H7 (cell line): ENCODE results near the gene TMEM222. TPM values are rescaled to one million over a fixed set of nuclear protein-coding genes. Genes with fewer than 3 reads are reported as not detected.
A peak's percentile ranks its signal among the peaks of the same experiment; 100 is the strongest.

Source experiments
- DNase-seq: peaks from one replicate; pipeline ENCODE4 v3.0.0; 2012
- H3K27me3 ChIP-seq: 2 replicates; pipeline ENCODE4 v1.6.0; 2011; ENCODE audit warnings: mild to moderate bottlenecking, low read length; ENCODE audit not compliant: control insufficient read depth, insufficient read depth
- H3K36me3 ChIP-seq: replicated peaks from 2 replicates; pipeline ENCODE4 v1.5.1; 2011; ENCODE audit warnings: low read length; ENCODE audit not compliant: control insufficient read depth, insufficient read depth
- H3K4me3 ChIP-seq: 2 replicates; pipeline ENCODE4 v1.5.1; 2011; ENCODE audit warnings: low read depth, mild to moderate bottlenecking, control low read depth, low read length, moderate library complexity; ENCODE audit not compliant: insufficient read depth
- total RNA-seq: library from RNA; depleted of rRNA; stranded (reverse); fragments of >200 nt; shearing (Covaris generic); gene quantifications from 2 replicates; pipeline ENCODE4 v1.2.3, GENCODE V29; 2014

The TMEM222 gene
- total RNA-seq, 1 experiment from 2014 or later, result 53.4 TPM

DNA sequence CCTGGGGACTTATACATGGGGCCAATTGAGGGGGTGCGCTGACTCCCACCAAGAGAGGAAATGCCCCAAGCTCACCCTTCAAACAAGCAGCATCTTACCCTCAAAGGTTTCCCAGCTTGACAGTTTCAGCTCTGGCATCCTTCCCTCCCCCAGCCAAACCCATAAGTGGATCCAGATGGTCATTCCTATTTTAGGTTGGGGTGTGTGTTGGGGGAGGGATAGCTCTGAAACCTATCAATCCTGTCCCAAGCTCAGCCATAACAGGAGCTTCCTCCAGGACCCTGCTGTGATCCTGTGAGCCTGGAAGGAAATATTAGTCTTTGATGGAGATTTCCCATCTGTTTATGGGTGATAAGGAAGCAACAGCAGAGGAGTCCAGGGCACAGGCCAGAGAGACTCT, 3.4 kb upstream of the TMEM222 start:
- Histone ChIP-seq H3K4me3 (no peak overlapping the region), H3K27me3 (no peaks in the 10 kb centered on the region), H3K36me3 (no peaks in the 10 kb centered on the region)
- no peak for DNase-seq

DNA sequence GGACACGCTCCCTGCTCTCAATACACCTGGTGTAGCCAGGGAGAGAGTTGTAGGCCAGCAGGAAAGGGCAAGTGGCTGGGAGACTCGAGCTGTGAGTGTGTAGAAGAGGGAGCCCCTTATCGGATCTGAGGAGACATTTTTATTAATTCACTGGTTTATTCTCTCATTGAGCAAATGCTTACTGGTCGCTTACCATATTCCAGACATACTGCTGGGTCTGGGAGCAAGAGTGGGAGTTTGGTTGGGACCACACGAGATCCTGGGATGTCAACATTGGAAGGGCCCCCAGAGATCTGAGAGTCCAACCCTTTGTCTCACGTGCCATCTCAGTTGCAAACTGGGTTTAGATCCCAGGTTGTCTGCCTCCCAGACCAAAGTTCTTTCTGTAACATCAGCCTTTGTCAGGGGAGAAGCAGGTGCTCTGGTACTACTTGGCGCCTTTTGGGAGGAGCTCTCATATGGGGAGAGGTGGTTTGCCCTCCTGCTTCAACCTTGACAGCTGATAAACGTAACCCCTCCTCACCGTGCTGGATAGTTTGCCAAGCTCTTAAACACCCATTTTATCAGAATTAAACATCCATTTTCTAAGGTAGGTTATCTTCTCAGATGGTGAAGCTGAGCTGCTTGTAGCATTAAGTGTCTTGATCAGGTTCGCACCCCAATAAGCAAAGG, 742 bp downstream of the TMEM222 start:
- peak overlapping the region; percentile 97 for H3K4me3 ChIP-seq
- peak; percentile 48 for DNase-seq
- H3K36me3 ChIP-seq, result peaks cover 3% of the 10 kb centered on the region
- no peaks in the 10 kb centered on the region for H3K27me3 ChIP-seq

DNA sequence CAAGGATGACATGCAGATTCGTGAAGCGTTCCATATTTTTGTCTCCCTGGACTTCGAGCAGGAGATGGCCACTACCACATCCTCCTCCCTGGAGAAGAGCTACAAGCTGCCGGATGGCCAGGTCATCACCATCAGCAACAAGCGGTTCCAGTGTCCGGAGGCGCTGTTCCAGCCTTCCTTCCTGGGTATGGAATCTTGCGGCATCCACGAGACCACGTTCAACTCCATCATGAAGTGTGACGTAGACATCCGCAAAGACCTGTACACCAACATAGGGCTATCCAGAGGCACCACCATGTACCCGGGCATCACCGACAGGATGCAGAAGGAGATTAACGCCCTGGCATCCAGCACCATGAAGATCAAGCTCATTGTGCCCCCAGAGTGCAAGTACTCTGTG, 3.3 kb downstream of the TMEM222 start:
- Histone ChIP-seq H3K4me3 (no peak overlapping the region), H3K27me3 (no peaks in the 10 kb centered on the region), H3K36me3 (peaks cover 3% of the 10 kb centered on the region)
- no peak for DNase-seq

DNA sequence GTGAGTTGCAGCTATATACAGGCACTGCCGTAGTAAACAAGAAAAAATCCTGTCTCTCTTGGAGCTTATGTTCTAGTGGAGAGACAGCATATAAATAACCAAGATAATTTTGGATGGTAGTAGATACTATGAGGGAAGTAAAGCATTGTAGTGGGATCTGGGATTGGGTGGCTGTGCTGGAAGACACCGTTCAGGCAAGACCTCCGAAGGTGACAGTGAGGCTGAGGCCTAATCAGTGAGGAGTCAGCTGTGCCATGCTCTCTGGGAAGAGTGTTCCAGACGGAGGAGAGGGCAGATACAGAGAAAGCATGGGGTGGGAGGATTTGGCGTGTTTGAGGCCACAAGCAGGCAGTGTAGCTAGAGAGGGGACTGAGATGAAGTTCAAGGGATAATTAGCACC, 6.0 kb downstream of the TMEM222 start:
- no peak for DNase-seq
- Histone ChIP-seq H3K27me3 (no peaks in the 10 kb centered on the region), H3K36me3 (peaks cover 6% of the 10 kb centered on the region), H3K4me3 (no peak overlapping the region)

DNA sequence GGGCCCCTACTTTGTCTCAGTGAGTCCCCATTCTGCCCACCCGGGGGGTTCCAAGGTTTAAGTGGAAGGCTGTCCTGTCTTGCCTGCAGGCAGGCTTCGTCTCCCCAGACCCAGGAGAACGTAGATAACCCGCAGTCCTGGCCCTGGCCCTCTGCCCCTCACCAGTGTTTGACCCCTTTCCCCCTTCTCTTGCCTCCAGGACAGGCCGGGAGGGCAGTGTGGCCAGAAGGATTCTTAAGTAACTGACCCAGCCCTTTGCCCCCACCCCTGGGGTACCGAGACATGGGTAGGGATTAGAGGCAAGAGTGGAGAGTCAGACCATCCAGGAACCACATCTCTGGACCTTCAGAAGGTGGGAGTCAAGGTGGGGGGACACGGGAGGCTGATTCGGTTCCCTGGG, 8.8 kb downstream of the TMEM222 start:
- DNase-seq, result no peak
- Histone ChIP-seq H3K36me3 (peaks cover 17% of the 10 kb centered on the region), H3K4me3 (no peak overlapping the region), H3K27me3 (no peaks in the 10 kb centered on the region)

DNA sequence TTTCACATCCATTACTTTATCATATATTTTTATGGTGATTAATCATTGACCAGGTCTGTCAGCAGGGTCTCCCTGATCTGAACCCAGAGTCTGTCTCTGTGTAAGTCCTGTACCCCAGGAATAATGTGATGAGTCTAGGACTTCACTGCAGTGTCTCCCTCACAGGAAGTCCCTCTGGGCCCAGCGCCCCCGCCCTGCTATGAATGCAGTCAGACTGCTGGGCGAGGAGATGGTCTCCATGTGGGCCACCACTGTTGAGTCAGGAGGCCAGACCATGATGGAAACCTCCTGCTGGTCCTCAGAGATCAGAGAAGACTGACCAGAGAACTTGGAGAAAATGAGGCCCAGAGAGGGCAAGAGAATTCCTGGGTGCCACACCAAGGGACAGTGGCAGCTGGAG, 9.5 kb downstream of the TMEM222 start:
- peaks cover 18% of the 10 kb centered on the region for H3K36me3 ChIP-seq
- no peak overlapping the region for H3K4me3 ChIP-seq
- DNase-seq, result no peak
- no peaks in the 10 kb centered on the region for H3K27me3 ChIP-seq

DNA sequence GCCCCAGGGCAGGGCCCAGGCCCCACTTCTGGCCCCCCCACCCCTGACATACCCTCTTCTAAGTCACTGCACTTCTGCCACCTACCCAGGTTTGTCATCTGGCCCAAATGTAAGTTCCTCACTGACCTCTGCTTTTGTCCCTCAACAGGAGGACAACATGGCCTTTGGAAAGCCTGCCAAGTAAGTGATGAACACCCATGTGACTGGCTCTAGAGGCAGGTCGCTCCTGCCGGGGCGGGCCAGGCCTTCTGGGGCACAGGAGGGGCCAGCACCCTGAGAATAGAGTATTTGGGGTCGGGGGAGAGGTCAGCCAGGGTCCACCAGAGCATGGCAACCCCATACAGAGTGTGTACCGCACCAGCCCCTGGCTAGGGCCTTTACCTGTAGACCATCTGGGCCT, 10.0 kb downstream of the TMEM222 start:
- Histone ChIP-seq H3K27me3 (no peaks in the 10 kb centered on the region), H3K4me3 (no peak overlapping the region), H3K36me3 (peaks cover 19% of the 10 kb centered on the region)
- DNase-seq, result no peak

DNA sequence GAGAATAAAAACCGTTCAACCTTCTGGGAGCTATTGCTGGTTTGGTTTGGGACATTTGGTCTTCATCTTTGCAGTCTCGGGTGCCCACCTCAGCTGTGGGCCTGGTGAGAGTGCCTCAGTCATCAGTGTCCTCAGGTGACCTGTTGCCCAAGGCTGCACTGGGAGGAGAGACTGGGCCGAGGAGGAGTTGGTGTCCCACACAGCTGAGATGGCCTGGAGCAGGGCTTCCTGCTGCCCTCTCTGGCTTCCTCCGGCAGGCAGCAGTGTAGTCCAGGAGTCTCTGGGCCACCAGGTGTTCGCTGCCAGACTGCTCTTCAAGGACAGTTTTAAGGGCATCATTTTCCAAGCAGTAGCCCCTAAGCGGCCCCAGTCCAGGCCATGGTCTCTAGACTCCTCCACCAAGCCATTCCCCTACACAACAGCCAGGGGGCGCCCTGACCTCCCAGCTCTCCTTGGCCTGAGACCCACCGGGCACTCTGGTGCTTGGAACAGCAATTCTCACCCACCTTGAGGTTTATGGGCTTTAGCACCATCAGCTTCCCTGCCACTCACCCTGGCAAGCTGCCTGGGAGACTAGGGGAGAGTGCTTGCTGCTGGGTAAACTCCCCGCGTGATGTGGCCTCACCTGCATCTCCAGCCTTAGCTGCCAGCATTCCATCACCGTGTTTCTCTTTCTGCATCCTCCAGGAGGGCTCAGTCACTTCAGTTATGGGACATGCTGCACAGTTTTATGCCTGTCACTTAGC, 10.7 kb downstream of the TMEM222 start:
- peak; percentile 96 for DNase-seq
- Histone ChIP-seq H3K27me3 (no peaks in the 10 kb centered on the region), H3K36me3 (peaks cover 19% of the 10 kb centered on the region), H3K4me3 (no peak overlapping the region)

DNA sequence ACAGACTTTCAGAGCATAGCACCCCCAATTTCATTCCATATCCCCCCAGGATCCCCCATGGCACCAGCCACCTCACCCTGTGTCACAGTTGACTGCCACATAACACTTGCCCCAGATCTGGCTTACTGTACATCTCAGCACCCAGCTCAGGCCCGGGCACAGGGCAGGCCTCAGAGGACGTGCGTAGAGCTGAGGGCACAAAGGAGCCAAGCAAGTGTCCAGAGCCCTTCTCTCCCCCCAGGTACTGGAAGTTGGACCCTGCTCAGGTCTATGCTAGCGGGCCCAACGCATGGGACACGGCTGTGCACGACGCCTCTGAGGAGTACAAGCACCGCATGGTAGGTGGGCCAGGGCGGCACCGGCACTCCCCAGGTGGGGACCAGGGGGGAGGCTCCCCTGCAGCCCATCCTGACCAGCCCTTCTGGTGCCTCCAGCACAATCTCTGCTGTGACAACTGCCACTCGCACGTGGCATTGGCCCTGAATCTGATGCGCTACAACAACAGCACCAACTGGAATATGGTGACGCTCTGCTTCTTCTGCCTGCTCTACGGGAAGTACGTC, 11.8 kb downstream of the TMEM222 start:
- DNase-seq, result peak; percentile 32
- H3K36me3 ChIP-seq, result peaks cover 19% of the 10 kb centered on the region

DNA sequence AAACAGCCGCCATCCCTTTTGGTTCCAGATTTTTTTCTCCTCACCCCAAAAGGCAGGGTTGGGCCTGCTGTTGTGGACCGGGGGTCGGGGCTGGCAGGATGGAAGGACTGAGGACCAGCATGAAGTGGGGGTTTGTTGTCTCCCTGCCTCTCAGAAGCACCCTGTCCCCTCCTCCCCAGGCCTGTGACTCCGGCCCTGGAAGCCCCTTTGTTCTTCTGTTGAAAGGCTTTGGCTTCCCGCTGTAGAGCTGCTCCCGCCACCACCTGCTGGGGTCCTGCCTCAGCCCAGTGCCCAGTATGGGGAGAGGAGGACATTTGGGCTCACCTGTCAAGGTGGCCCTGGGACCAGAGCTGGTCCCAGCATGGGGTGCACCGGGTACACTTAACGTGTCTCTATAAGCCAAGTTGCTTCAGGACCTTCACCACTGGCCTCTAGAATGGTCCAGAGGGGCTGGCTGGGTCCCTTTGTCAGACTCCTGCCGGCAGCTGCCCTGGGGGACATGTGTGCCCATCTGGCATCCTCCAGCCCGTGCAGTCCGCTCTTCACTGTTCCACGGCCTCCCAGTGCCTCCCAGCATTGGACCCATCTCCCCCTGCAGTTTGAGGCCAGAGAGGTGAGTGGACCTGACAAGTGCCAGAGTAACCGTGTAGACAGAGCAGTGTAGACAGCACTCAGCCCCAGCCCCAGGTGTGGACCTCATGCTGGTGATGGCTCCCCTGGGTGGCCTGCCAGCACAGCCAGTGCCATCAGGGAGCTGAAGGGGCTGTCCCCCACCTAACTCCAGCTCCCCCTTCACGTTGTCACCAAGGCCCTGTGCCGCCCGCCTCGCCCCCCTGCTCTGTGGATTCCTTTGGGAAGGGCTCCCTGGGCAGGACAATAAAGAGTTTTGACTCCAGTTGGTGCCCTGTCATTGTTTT, 13.8 kb downstream of the TMEM222 start:
- peaks cover 19% of the 10 kb centered on the region for H3K36me3 ChIP-seq
- H3K4me3 ChIP-seq, result no peak overlapping the region
- no peaks in the 10 kb centered on the region for H3K27me3 ChIP-seq
- peak; percentile 39 for DNase-seq

More for the DNA sequence above, 11.8 kb downstream of the TMEM222 start:
- no peaks in the 10 kb centered on the region for H3K27me3 ChIP-seq
- no peak overlapping the region for H3K4me3 ChIP-seq

DNA sequence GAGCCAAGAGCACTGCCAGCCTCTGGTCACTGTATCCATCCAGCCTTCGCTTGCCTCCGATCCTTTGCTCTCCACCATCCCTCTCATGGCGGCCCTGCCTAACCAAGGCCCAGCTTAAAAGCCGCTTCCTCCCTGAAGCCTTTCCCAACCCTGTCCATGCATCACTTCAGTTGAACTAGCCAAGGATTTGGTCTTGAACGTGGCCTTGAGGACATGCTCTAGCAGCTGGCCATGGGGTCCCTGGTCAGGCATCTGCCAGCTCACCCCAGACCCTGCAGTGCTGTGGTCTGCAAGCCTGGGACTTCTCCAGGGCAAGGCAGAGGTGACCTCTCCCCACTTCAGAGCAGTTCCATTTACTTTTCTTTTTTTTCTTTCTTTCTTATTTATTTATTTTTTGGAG, 14.8 kb downstream of the TMEM222 start:
- Histone ChIP-seq H3K4me3 (no peak overlapping the region), H3K36me3 (peaks cover 19% of the 10 kb centered on the region), H3K27me3 (no peaks in the 10 kb centered on the region)
- DNase-seq, result no peak

DNA sequence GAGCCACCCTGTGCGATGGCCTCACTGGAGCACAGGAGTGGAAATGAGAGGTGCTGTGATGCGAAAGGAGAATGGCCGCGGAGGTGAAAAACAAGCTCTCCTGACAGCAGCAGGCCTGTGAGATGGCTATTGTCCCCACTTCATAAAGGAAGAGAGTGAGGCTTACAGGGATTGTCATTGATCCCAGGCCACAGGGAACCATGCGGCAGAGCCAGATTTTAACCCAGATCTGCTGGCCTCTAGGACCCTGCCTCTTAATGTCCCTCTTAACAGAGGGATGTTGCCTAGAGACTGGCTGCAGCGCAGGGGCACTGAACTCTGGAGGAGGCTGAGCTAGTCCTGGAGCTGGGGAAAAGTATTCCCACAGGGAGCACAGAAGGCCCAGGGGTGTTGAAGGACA, 16.8 kb downstream of the TMEM222 start:
- Histone ChIP-seq H3K4me3 (no peak overlapping the region), H3K27me3 (no peaks in the 10 kb centered on the region), H3K36me3 (peaks cover 14% of the 10 kb centered on the region)
- peak; percentile 50 for DNase-seq

DNA sequence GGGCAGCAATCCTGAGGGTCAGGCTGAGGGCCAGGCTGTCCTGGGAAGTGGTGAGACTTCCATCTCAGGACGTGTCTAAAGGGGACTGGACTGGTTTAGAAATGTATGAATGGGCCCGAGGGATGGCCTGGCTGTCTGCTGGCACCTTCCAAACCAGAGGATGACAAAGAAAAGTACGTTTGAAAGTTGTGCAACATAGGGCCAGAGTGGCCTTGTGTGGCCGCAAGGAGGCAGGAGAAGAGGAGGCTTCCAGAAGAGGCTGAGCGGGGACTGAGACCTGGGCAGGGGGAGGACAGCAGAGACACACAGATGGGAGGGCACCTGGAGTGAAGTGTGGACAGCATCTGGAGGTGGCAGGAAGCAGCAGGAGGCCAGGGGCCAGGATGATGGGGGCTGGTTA, 17.2 kb downstream of the TMEM222 start:
- no peaks in the 10 kb centered on the region for H3K27me3 ChIP-seq
- H3K36me3 ChIP-seq, result peaks cover 10% of the 10 kb centered on the region
- no peak for DNase-seq
- H3K4me3 ChIP-seq, result no peak overlapping the region

DNA sequence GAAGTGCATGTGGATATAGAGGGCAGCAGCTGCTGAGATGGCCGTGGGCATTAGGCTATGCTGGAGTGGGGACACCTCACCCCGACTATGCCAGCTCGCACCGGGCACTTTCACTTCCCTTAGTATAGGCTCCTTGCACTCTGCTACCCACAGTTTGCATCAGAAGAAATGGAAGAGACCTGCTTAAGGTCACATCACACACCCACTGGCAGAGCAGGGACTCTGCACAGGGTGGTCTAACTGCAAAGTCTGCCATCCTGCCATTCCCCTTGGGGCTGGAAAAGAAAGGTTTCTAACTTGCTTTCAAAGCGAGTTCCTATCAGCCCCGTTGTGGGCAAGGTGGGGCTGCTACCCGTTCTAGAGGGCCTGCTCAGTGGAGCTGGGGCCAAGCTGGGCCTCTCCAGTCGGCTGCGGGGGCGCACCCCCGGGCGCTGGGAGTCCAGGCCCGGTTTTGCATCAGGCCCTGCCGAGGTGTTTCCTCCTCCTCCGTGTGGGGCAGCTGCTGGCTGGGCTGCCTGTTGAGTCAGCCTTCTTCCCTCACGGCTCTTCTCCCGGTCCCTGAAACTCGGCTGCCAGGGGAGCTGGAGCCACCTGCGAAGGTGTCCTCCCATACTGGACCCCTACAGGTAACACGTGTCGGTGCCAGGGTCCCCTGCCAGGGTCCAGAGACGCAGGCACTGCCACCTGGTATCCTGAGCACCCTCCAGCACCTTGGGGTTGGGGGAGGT, 19.7 kb downstream of the TMEM222 start, which contains the start of gene SYTL1:
Gene SYTL1 (plus strand): TSS at position 498 of the 728 bp plus-strand sequence. CDS start 3,313 bp downstream, outside the sequence.
- Histone ChIP-seq H3K36me3 (no peaks in the 10 kb centered on the region; the same call in 1 of the 2 replicates), H3K4me3 (peak within 1 kb of the TSS; percentile 23; the same call in 1 of the 2 replicates)
- DNase-seq, result peak; percentile 94

More for the DNA sequence above, 19.7 kb downstream of the TMEM222 start, which contains the start of gene SYTL1:
- H3K27me3 ChIP-seq, result no peaks in the 10 kb centered on the region
